Mucosa of descending colon (tissue), 3 donors: ENCODE data around the gene TRIM65. TPM values are rescaled to one million over a fixed set of nuclear protein-coding genes. Genes with fewer than 3 reads are reported as not detected.

Experiments
- ATAC-seq: fragments of 200-7000 bp; cut with Tn5 transposase; one replicate; pipeline ENCODE4 v1.9.1; 2020; ENCODE audit warnings: mild to moderate bottlenecking, moderate library complexity
- DNase-seq, 3 donors: peaks; one replicate each; pipeline ENCODE4 v3.0.0-alpha.2; 2020
- H3K36me3 ChIP-seq: fragments of 200-600 bp; one replicate; pipeline ENCODE4 v1.8.0; 2021; ENCODE audit warnings: low read depth, mild to moderate bottlenecking
- H3K4me1 ChIP-seq: fragments of 200-600 bp; one replicate; pipeline ENCODE4 v1.8.0; 2021; ENCODE audit warnings: low read depth, mild to moderate bottlenecking
- H3K4me3 ChIP-seq: fragments of 200-600 bp; one replicate; pipeline ENCODE4 v1.8.0; 2021; ENCODE audit warnings: mild to moderate bottlenecking
- H3K9me3 ChIP-seq: fragments of 200-600 bp; one replicate; pipeline ENCODE4 v1.8.0; 2021; ENCODE audit warnings: mild to moderate bottlenecking
- CTCF ChIP-seq: fragments of 200-600 bp; IDR thresholded peaks from one replicate; pipeline ENCODE4 v1.8.0; 2022; ENCODE audit warnings: antibody characterized with exemption, mild to moderate bottlenecking
- intact Hi-C, 2 donors: fragments of 100-400 bp; cut with DNase I in 1 of 2; cut with micrococcal nuclease in 1 of 2; formaldehyde crosslinking; loops; one replicate each; pipeline versions ENCODE4 v1.11.0 to v1.11.1; 2022; cut with DNase I, micrococcal nuclease
- total RNA-seq, 3 donors: library from RNA; stranded (reverse); fragmentation: NEBNext Ultra II Directional in 2 of 3; extraction: Animal tissue kit (Norgen Biotek cat#: 25700) in 2 of 3; gene quantifications; one replicate each; pipeline versions ENCODE4 v1.2.1 to v1.2.4, GENCODE V29; 2021 to 2023
- donor health status: DM: no; HTN: no; CAD: no; lungs with moderate emphysema.
- donor health status: DM: no; HTN: no; CAD: no.
- donor health status: DM: no; HTN: yes; CAD: no.

The TRIM65 gene
- total RNA-seq, 3 donors from 2014 or later: 13.7 to 23.8 (median 15.4) TPM

GRCh38 chr17:75893305-75894048 is 3.3 kb downstream of the TRIM65 start:
- intact Hi-C loops: no loop called here
- no peak for TF ChIP-seq CTCF
- ATAC-seq (no peak), DNase-seq (no peak)
- H3K9me3 ChIP-seq: no peaks in the 10 kb centered on the region
- H3K4me3 ChIP-seq: no peak overlapping the region
- peaks cover 20% of the 10 kb centered on the region for H3K4me1 ChIP-seq
- H3K36me3 ChIP-seq: no peaks in the 10 kb centered on the region

GRCh38 chr17:75892556-75893224 is 4.1 kb downstream of the TRIM65 start:
- ATAC-seq: no peak
- no peak for TF ChIP-seq CTCF
- no peaks in the 10 kb centered on the region for H3K36me3 ChIP-seq

GRCh38 chr17:75891605-75892555 is 4.9 kb downstream of the TRIM65 start:
- DNase-seq (no peak), ATAC-seq (no peak)
- Histone ChIP-seq H3K4me1 (peaks cover 15% of the 10 kb centered on the region), H3K9me3 (no peaks in the 10 kb centered on the region), H3K4me3 (no peak overlapping the region), H3K36me3 (no peaks in the 10 kb centered on the region)
- TF ChIP-seq CTCF: no peak
- intact Hi-C loops: no loop called here

More at GRCh38 chr17:75892556-75893224, 4.1 kb downstream of the TRIM65 start:
- Histone ChIP-seq H3K9me3 (no peaks in the 10 kb centered on the region), H3K4me3 (no peak overlapping the region), H3K4me1 (peaks cover 20% of the 10 kb centered on the region)
- intact Hi-C loops: no loop called here
- DNase-seq: no peak

- DNase-seq: no peak
- Histone ChIP-seq H3K4me1 (peaks cover 15% of the 10 kb centered on the region), H3K36me3 (no peaks in the 10 kb centered on the region)
These were observed 5.6 kb downstream of the TRIM65 start for GRCh38 chr17:75891022-75891604.

More at GRCh38 chr17:75891022-75891604, 5.6 kb downstream of the TRIM65 start:
- intact Hi-C loops: no loop called here
- no peak overlapping the region for H3K4me3 ChIP-seq
- no peaks in the 10 kb centered on the region for H3K9me3 ChIP-seq
- no peak for TF ChIP-seq CTCF
- no peak for ATAC-seq
